ENCODE data around the gene SORCS2.
A peak's percentile ranks its signal among the peaks of the same experiment; 100 is the strongest.

The SORCS2 gene

DNA sequence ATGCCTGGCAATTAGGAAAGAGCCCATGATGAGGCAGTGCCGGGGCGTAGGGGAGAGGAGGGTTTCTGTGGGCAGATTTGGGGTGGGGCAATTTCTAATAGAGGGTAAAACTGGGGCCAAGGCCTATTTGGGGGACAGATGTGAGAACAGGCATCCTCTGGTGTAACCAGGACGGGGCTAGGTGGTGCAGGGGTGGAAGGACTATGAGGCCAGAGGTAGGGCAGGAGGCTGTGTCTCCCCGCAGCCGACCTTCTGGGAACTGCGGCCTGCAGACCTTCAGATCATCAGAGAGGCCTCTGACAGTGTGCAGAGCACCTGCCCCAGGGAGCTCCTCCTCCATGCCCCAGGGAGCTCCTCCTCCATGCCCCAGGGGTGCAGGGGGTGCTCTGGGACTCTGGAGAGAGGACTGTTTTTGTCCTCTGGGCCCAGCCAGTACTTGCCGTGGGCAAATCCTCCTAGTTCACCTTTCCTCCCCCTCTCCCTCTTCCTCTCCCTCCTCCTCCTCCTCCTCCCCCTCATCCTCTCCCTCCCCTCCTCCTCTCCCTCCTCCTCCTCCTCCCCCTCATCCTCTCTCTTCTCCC, 101.9 kb downstream of the SORCS2 start:
- DNase-seq = no peak

DNA sequence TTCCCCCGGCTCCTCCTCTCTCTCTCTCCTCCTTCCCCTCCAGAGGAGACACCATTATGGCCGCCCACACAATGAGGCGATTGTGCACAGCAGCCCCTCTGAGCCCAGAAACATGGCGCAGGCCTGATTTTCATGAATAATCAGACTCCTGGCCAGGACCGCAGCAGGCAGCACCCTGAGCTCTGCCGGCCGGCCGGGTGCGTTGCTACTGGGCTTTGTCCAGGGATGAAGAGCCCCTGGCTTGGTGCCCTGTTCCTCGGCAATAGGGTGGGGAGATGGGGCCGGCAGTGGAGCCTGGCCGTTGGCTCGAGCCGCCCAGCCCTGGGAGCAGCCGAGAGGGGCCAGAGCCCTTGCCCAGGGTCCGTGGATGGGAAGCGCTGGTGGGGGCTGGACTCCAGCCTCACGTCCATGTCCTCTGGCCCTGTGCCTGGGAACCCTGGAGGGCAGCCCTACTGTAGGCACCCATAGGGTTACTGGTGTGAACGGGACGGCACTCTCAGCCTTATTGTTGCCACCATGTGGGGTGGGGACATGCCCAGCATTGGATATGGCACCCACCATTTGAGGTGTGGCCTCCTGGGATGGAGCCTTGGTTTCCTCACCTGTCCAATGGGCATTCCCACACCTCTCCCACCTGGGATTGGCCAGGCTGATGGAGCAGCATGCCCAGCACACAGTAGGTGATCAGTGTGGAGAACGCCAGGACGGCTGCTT, 103.0 kb downstream of the SORCS2 start:
- no peak for DNase-seq

DNA sequence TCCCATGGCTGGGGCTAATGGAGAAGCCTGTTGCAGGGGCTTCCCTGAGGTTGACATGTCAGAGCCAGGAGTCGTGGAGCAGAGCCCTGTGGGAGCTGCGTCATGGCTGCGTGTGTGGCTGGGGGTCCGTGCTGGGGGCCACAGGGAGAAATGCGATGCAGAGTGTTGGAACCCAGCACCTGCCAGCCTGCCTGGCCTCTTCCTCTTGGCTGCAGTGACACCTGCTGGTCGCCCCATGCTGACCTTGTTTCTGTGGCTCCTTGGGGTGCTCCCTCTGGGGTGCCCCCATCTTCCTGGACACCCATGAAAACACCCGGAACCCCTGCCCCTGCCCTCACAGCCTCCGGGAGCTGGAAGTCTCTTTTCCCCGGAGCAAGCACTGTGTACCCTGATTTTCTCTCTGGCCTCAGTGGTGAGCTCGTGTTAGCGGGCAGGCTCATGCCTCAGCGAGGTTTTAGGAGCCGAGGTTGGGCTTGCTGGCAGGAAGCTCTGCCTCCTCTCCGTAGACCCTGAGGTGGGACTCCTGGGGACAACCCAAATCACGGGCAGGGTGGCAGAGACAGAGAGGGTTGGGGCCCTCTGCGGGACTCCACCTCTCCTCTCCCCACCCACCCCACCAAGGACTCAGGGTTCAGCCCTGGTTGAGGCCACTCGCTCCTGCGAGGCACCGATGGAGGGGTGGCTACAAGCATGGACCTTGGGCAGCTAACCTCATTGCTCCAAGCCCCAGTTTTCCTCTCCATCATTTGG, 103.7 kb downstream of the SORCS2 start:
- peak in 1 of 2 donors; percentile 20 for DNase-seq

DNA sequence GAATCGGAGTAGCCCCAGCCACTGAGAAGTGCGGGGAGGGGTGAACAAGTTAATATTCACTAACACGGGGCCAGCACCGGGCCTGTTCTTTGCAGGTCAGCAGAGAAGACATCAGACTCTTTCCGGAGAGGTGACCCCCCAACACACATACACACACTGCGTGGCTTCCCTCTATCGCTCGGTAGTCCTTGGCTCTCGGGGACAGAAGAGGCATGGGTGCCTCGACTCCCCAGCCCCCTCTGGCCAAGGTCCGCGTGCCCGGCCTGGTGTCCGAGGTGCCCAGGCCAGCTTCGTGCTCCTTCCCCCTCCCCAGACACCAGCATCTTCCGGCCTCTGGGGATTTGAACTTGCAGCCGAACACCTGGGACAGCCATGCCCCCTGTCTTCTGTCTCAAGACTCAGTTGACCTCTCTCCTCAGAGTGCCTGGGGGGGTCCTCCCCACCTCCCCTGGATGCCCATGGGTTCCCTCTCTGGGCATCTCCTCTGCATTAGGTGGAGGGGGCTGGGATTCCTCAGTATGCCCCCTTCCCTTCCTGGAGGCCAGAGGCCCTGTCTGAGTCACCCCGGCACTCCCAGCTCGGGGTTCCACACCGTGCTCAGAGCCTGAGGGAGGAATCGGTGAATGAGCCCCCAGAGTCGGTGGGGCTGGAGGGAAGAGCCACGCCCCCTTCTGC, 104.5 kb downstream of the SORCS2 start:
- DNase-seq = no peak

GRCh38 chr4:7297374-7297773, 105.0 kb downstream of the SORCS2 start:
- DNase-seq = no peak

- no peak for DNase-seq
Measured at GRCh38 chr4:7297881-7298280, 105.5 kb downstream of the SORCS2 start.

GRCh38 chr4:7298619-7299009, 106.3 kb downstream of the SORCS2 start:
- no peak for DNase-seq

DNA sequence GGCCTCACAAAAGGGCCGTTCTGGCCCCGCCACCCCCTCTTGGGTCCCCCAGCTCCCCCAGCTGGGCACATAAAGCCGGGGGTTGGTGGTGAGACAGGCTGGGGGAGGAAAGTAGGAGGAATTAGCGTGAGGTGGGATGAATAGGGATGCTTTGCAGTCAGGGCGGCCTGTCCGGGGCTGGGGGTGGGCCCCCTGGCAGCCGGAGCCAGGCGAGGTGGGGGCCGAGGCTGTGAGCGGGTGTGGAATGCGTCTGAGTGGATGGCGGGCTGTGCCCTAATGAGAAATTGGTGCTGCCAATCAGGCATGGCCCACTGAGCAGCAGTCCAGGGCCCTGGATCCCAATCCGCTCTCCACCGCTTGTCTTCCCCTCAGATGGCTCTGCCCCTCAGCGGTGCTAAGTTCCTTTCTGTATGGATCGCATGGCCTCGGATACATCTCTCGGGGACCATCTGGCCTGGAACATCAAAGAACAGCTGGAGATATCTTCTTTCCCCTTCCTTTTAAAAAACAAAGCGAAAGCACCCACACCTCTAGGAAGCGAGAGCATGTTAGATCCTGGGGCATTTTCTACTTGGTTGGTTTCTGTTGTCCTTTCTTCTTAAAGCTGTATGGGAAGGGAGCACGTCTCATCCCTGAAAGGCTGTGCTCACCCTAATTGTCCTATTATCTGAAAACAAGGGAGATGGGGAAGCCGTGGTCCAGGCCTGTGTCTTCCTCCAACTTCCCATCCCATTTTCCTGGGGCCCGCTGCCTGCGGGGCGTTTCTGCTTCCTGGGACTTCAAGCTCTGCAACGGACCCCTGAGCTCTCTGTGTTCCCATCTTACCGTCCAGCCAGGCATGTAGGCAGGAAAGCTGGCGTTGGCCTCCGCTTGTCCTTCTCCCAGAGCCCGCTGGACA, 106.9 kb downstream of the SORCS2 start:
- no peak for DNase-seq

DNA sequence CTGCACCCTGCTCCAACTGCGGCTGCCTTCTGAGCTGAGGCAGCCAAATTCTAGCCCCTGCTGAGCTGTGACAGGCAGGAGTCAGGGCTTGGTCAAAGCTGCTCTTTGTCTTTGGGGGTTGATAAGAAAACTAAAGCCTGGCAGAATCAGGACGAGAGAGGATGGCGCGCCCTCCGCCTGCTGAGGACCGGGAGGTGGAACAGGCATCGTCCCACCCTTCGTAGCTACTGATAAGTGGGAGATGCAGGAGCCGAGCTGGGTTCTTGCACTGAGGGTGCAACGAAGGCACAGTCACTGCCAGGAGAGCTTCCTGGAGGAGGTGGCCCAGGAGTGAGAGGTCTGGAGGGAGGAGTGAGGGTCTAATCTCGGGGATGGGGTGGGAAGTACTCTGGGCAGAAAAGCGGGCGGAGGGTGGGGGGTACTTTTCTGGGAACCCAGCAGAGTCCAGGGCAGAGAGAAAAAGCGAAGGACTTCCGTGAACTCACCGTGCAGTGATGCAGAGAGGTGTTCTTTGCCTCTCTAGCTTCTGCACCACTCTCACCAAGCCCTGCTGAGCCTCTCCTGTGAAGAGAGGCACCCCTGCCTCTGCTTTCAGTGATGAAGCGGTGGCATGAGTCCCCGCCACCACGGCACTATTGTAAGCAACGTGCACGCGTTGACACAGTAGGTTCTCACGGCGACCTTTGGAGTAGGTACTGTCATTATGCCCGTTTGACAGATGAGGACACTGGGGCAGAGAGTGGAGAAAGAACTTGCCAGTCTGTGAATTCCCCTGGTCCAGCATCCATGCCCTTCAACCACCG, 107.8 kb downstream of the SORCS2 start:
- no peak for DNase-seq

DNA sequence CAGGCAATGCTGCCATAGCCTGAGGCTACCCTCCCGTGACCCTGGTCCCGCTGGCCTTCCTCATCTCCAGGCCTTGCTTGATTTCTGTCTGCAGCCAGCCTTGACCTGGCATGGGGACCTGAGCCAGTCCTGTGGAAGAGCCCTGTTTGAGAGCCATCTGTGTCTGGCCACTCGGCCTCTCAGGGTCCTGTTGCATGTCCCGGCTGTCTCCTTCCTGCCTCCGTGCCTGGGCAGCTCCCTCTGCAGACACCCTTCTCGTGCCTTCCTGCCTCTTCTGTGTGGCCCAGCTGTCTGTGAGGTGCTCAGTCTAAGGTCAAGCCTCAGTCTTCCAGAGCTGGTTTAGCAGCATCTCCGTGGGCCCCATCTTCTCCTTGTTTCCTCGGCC, 108.4 kb downstream of the SORCS2 start:
- DNase-seq = no peak

DNA sequence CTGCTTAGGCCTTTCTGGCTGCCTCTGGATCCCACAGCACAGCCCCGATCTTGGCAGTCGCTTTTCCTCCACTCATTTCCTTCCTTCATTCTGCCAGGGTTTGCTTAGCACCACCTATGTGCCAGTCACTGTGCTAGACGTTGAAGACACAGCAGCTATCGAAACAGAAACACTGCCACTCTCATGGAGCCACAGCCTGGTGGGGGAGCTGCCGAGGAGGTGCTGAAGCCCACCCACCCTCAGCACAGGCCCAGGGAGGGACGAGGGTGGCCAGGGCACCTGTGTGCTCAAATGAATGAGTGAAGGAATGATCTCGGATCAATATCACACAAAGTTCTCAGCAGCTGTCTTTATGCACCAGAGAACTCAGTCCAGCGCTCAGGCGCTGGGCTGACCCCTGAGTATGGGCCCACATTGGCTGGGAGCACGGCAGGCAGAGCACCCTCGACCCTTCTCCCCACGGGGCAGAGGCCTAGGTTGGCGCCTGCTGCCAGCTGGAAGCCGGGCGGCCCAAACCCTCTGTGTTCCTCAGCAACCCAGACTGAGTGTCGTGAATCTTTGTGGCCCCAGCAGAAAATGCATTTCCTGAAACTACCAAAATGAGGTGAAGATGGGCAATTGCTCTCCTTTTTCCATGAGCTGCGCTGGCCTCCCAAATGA, 108.9 kb downstream of the SORCS2 start:
- DNase-seq = no peak

- no peak for DNase-seq
Measured at GRCh38 chr4:7301846-7302630, 109.7 kb downstream of the SORCS2 start.

DNA sequence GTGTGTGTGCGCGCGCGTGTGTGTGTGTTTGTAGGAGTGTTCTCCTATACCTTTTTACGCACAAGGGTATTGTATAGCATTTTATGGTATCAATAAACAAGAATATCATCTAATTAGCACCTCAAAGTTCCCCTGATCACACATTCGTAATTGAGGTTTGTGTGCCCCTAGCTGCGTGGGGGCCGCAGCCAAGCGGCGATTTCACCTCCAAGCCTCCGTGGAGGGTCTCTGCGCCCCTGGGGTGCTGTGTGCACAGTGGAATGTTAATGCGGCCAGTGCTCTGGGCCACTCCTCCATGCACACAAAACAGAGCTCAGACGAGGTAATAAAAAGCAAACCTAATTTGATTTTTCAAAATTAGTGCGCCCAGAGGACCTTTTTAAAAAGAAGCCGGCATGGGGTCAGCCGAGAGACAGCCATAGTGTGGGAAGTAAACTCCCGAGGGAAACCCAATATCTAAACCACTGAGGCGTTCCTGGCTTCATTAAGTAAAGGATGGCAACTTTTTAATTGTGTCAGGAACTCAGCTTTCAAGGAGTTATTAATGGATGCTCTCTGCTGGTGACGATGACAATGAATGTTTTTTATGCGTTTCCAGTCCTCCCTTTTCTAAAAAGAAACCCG, 110.6 kb downstream of the SORCS2 start:
- no peak for DNase-seq

DNA sequence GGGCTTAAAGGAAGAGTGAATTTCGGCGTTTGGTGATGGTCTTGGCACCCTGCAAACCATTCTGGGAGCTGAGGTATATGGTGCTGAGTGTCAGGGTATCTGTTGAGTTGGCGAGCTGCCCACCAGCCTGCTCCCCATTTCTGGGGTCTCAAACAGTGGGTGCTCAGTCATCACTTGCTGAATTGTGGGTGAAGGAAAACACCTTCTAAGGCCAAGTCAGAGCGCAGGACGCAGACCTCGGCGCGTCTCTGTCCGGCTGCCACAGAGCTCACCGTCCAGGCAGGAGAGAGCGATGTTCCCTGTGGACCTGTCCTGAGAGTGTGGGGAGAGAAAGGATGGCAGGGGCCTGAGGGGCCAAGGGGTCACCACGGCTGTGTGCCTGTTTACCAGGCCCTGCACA, 111.2 kb downstream of the SORCS2 start:
- no peak for DNase-seq

DNA sequence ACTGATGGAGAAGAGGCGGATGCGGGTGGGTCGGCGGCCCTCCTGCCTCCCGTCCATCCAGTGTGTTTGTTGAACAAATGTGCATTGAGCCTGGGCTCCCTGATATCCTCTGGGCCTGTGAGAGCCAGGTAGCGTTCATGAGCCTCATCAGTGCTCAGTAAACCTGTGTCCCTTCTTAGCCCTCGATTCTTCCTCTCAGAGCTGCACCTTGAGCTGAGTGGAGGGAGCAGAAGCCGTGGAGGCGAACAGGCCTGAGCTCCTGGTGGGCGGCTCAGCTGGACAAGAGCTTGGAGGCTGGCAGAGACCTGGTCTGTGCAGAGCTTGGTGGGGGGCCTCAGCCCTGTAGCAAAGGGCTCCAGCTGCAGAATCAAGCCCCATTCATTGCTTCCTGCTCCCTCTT, 112.1 kb downstream of the SORCS2 start:
- no peak for DNase-seq

GRCh38 chr4:7306021-7306965, 114.0 kb downstream of the SORCS2 start:
- DNase-seq = no peak

- DNase-seq = no peak
Measured at GRCh38 chr4:7306986-7307385, 114.6 kb downstream of the SORCS2 start.

DNA sequence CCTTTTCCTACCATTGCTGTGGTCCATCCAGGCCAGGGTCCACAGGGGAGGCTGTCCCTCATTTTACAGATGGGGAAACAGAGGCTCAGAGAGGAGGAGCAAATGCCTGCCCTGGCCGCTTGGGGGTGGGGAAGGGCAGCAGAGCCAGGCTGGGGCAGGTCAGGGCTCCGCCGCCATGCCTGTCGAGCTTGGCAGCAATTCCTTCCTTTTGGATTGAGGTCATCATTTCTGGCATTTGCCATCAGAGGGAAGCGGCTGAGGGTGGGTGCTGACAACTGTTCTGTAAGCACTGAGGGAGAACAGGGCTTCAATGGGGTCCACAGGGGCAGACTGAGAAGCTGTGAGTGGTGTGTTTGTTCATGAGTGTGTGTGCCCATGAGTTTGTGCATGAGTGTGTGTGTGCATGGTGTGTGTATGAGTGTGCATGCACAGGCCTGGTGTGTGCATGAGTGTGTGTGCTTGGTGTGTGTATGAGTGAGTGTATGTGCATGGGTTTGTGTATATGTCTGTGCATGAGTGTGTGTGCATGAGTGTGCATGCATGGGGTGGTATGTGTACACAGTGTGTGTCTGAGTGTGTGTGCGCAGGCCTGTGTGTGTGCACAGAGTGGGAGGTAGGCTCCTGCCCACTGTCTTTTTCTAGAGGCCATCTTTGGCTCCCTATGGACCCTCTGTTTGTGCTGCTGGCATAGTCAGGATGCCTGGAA, 115.2 kb downstream of the SORCS2 start:
- no peak for DNase-seq

Measured in stimulated activated CD4-positive, alpha-beta T cell treated with anti-CD3 and anti-CD28 coated beads, Interleukin-2, amount 100 ng/mL, for 48 hours (primary cell).